Measurements from ENCODE around the gene HDAC4. TPM values are rescaled to one million over a fixed set of nuclear protein-coding genes. Genes with fewer than 3 reads are reported as not detected.

HDAC4 gene
- polyA plus RNA-seq, 1 experiment = 4.4 TPM

GRCh38 chr2:239295377-239296019 is 105.3 kb downstream of the HDAC4 start:
- ChIA-PET CTCF (interaction anchor here (0.9 kb wide), 1 partner anchor 9 kb away, joined by 3 read pairs; no protein-coding TSS in a partner anchor), POLR2A (interaction anchor here (0.7 kb wide), 1 partner anchor 13 kb away, joined by 8 read pairs; no protein-coding TSS in a partner anchor)

GRCh38 chr2:239294571-239295054 is 106.2 kb downstream of the HDAC4 start:
- ChIA-PET CTCF (interaction anchor here (1.1 kb wide), 2 partner anchors 16 to 18 kb away, joined by 3 read pairs; no protein-coding TSS in a partner anchor), POLR2A (interaction anchor here (0.6 kb wide), 1 partner anchor 13 kb away, joined by 5 read pairs; no protein-coding TSS in a partner anchor)
- no peaks in the 10 kb centered on the region for H3K27me3 ChIP-seq (ENCODE audit: control insufficient read depth, insufficient read depth, low read length)
- DNase-seq (ENCODE audit: low read depth) = no peak
- no peak overlapping the region for H3K4me3 ChIP-seq (ENCODE audit: low read depth, low read length)
- H3K36me3 ChIP-seq (ENCODE audit: control insufficient read depth, insufficient read depth, low read length) = peaks cover 2% of the 10 kb centered on the region
- no peak for TF ChIP-seq CTCF (IDR thresholded peaks at IDR 0.05; ENCODE audit: insufficient read depth, low read depth, low read length)

More at GRCh38 chr2:239295377-239296019, 105.3 kb downstream of the HDAC4 start:
- Histone ChIP-seq H3K4me3 (ENCODE audit: low read depth, low read length) (no peak overlapping the region), H3K36me3 (ENCODE audit: control insufficient read depth, insufficient read depth, low read length) (peaks cover 2% of the 10 kb centered on the region), H3K27me3 (ENCODE audit: control insufficient read depth, insufficient read depth, low read length) (no peaks in the 10 kb centered on the region)
- TF ChIP-seq CTCF (IDR thresholded peaks at IDR 0.05; ENCODE audit: insufficient read depth, low read depth, low read length) = no peak
- no peak for DNase-seq (ENCODE audit: low read depth)

GRCh38 chr2:239293775-239294430 is 106.9 kb downstream of the HDAC4 start:
- DNase-seq (ENCODE audit: low read depth) = no peak
- ChIA-PET POLR2A (no interaction called here), CTCF (interaction anchor here (1.1 kb wide), 2 partner anchors 16 to 18 kb away, joined by 3 read pairs; no protein-coding TSS in a partner anchor)
- TF ChIP-seq CTCF (IDR thresholded peaks at IDR 0.05; ENCODE audit: insufficient read depth, low read depth, low read length) = no peak
- Histone ChIP-seq H3K27me3 (ENCODE audit: control insufficient read depth, insufficient read depth, low read length) (no peaks in the 10 kb centered on the region), H3K36me3 (ENCODE audit: control insufficient read depth, insufficient read depth, low read length) (peaks cover 2% of the 10 kb centered on the region), H3K4me3 (ENCODE audit: low read depth, low read length) (no peak overlapping the region)

- POLR2A ChIA-PET = no interaction called here
- Histone ChIP-seq H3K4me3 (ENCODE audit: low read depth, low read length) (no peak overlapping the region), H3K36me3 (ENCODE audit: control insufficient read depth, insufficient read depth, low read length) (peaks cover 2% of the 10 kb centered on the region), H3K27me3 (ENCODE audit: control insufficient read depth, insufficient read depth, low read length) (no peaks in the 10 kb centered on the region)
- TF ChIP-seq CTCF (IDR thresholded peaks at IDR 0.05; ENCODE audit: insufficient read depth, low read depth, low read length) = no peak
- DNase-seq (ENCODE audit: low read depth) = no peak
- CTCF ChIA-PET = interaction anchor here (0.6 to 1.1 kb wide), 2 partner anchors 17 to 498 kb away, joined by 3 read pairs; no protein-coding TSS in a partner anchor
These were observed 107.7 kb downstream of the HDAC4 start for GRCh38 chr2:239292959-239293774.
